Measurements from ENCODE around the gene ZFAND2B.
A peak's percentile ranks its signal among the peaks of the same experiment; 100 is the strongest.

Gene ZFAND2B

DNA sequence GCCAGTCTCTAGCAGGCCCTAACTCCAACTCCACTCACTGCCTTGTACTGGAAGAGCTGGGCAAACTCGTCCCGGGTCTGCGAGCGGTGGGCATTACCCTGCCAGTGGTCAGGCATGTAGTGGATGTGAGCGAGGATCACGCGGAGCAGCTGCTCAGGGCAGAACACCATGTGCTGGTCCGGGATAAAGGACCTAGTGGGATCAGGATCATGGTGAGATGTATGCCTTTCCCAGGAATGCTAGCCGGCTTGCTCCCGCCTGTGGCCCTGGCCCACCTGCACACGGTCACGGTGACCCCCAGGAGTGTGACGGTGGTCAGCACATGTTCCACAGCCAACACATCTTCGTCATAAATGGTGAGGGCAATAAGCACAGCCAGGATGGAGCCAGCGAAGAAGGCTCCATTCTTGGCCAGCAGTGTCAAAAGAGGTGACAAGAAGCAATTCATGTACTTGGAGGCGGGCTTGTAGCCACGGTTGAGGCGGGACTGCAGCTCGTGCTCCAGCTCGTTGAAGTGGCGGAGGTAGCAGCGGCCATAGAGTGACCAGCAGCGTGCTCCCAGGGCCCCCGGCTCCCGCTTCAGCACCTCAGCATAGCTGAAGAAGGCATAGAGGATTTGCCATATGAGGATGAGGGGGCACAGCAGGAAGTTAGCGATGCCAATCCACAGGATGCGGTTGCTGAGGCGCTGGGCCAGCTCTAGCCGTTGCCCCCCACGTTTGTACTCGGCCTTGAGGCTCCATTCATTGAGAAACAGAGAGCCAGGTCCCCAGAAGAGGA is 17.4 kb downstream of the ZFAND2B start:
- DNase-seq = no peak

DNA sequence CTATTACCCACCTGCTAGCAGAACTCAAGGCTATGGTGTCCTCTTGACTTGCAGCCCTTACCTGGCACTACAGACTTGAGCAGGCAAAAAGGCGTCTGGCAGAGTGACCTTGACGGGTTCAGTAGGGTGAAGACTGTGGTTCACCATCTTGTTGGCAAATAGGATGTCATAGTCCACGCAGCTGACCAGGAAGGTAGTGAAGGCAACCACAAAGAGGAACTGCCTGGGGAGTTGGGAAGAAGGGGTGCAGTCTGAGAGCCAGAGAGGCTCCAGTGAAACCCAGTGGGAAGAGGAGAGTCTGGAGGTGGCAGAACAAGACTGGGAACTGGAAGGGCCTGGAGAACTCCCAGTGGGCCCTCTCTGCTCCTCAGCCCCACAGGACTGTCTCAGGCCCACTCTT is 18.8 kb downstream of the ZFAND2B start:
- no peak for DNase-seq

DNA sequence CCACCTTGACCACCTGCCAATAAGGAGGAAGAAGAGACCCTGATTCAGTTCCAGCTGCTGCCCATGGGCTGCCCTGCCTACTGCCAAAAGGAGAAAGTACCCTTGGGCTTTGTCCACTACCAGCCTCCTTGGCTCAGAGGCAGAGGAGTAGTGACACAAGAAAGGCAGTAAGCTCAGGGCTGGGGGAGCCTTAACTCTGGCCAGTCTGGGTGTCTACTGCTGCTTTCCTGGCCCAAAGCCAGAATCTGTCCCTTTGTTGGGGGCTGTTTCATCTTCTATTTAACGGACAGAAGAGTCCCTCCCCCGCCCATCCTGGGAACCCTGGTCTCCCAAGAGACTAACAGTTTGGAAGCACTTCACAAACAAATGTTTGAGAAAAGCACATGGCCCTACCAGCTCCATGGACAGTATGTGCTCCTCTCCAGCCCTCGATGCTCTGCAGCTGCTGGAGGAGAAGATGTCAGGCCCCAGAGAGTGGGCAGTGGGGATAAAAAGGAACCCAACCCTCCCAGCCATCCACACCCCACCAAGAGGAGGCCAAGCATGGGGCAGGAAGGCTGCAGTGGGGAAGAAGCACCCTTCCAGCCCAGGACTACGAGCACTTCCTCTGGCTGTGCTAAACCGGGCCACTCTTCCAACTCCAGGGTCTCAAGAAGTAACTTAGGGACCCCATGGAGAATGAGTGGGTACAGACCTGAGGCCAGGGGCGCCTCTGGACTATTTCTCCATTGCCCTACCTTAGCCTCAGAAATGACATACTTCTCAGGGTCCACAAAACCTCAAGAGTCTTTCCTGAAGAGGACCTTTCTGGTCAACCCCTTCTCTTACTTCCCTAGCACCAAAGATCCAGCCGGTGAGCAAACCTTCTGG is 21.7 kb downstream of the ZFAND2B start:
- DNase-seq = no peak

DNA sequence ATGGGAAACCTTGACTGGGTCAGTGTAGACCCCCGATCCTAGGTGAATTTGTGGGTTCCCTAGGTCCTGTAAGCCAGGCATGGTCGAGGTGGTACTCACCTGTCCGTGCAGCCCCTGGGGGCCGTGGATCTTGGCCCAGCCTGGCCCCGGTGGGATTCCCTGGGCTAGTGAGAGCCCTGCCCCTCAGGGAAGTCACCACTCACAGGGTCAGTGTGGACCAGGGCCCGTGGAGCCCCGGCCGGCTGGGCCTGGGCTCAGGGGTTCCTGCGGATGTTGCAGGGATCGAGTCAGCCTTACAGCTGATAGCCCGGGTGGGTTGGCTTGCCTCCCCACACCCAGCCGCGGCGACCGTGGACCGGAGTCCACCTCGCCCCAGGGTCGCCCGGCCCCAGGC is 22.3 kb downstream of the ZFAND2B start:
- no peak for DNase-seq

DNA sequence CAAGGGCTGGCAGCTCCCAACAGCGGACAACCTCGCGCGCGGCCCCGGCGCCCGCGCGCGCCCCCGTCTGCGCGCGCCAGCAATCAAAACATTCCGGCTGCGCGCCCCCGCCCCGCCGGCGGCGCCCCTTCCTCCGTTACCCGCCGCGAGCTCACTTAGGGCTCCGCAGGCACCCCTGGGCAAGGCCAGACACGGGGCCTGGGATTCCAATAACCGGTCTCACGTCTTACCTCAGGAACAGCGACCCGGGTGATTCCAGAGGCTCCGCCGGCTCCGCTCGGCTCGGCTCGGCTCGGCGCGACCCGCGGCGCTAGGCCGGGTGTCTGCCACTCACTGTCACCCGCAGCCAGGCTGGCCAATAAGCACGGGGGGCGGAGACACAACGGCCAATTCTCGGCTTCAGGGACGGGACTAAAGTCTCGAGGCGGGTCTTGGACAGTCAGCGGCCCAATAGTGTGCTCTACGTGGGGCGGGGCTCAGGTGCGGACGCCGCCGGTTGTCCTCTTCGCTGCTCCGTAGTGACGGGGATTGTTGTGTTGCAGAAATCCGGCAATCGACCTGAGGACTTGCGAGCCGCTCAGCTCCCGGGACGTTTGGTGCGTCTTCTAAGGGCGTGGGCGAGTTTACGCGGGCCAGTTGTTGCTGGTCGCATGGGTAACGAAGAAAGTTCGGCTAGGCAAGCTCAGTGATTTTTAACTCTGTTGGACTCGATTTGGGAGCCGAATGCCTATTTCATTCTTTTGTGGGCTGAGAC is 22.9 kb downstream of the ZFAND2B start, which contains the start of the genes ANKZF1 and ATG9A:
TSS of gene ANKZF1 (plus strand) at position 502 of the 754 bp plus-strand sequence. CDS start 452 bp downstream, outside the sequence.
TSS of gene ATG9A (minus strand) at position 332 of the 754 bp plus-strand sequence. CDS start 1,612 bp downstream, outside the sequence.
- DNase-seq = peak; percentile 96

DNA sequence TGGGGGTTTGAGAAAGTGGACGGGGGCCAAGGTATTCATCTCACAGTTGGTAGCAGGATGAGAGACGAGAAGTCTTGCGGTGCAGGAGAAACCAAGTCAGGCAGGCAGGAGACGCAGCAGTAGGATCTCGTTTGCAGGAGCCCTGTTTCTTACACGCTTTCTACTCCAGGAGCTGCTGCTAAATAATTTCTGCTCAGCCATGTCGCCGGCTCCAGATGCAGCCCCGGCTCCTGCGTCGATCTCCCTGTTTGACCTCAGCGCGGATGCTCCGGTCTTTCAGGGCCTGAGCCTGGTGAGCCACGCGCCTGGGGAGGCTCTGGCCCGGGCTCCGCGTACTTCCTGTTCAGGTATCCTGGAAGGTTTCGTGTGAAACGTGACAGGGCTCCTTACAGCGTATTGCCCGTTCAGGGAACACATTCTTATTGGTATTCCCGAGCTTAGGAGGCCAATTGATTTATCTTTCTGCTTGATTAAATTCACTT is 23.5 kb downstream of the ZFAND2B start:
- DNase-seq = peak; percentile 59

DNA sequence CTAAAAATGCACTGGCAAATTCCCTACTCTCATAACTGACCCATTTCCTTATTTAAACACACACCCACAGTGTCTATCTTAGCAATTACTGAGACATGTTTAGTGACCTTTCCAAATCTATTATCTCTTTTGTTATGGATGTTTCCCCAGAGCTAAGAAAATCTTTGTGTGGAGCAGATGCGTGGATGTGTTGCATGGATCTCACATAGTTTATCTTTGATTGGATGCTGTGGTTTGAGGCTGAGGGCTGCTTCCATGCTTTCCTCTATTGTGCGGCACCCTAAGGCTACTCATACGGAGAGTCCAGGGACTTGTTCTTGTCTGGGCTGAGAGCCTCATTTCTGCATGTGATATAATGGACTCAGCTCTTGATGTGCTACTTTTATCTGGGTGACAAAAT is 27.7 kb downstream of the ZFAND2B start:
- no peak for DNase-seq

DNA sequence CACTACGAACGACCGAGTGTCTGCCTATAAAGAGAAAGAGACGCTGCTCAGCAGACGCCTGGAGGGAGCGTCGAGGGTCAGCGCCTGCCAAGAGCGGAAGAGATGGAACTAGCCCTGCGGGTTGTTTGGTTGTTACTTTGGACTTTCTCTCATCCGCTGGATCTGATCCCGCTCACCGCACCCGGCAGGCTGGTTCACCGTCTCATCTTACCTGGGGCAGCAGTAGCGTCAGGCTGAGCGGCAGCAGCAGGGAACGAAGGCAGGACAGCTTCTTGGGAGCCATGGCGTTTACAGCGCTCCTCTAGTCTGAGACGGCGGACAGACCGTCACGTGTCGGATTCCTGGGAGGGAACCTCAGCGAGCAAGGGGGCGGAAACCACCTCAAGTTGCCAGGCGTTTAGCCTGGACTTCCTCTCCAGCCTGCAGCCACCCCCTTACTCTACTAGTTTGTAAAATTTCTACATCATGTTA is 36.7 kb downstream of the ZFAND2B start:
- DNase-seq = no peak

DNA sequence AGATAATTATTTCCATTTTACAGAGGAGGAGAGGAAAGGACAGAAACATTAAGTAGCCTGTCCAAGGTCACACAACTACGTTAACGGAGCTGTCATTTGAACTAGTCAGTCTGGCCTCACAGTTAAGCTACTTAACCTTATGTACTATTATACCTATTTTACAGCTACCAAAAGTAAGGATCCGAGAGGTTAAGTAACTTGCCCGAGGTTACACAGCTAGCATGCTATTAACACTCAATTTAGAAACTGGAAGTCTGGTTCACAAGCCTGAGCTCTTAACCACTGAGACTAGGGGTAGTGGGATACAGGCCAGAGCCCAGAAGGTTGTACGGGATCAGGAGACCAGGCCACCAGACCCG is 38.2 kb downstream of the ZFAND2B start:
- no peak for DNase-seq

DNA sequence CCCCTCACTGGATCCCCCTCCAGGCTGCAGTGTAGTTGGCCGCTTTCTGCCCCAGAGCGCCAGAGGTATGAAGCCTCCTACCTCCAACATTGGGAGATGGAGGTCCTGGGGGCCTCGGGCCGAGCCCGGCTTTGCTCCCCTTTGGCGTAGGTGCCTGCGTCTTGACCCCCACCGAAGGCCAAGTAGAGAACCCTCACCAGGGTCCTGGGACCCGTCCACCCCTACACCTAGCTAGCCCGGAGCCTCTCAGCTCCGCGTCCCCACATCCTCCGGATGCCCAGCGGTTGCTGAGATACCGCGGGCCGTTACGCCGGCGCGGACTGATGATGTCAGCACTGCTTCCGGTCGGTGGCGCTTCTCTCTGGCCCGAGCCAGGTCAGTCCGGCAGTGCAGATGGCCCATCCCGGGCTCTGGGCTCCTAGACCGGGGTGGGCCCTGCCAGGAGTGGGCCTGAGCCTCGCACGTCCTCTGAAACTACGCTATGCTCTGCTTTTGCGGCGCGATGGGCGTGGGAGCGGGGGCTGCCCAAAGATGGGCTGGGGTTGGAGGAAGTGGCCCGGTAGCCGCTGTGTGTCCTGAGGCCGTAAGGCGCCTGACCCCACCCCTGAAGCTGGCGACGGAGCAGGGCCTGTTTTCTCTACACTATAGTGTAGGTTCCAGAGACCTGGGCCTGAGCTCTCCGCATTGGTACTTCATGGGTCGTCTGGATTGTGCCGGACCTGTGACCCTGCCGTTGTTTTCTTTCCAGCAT is 38.7 kb downstream of the ZFAND2B start, which contains the start of the genes GLB1L and STK16:
TSS of gene GLB1L (minus strand) at position 297 of the 751 bp plus-strand sequence. CDS start 1,871 bp downstream, outside the sequence.
TSS of gene STK16 (plus strand) at position 332 of the 751 bp plus-strand sequence. CDS start 521 bp downstream, outside the sequence.
- peak; percentile 90 for DNase-seq

DNA sequence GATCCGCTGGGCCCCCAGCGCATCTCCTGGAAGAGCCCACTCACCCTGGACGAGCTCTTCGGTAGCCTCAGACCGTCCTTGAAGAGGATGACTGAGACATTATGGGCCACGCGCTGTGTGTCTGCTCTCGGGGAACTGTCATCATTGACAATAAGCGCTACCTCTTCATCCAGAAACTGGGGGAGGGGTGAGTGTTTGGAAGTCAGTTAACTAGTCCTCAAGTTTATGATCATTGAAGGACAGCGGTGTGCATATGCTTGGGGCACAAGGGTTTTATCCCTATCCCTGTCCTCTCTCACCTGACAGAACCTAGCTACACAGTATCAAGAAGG is 39.3 kb downstream of the ZFAND2B start:
- DNase-seq = no peak

DNA sequence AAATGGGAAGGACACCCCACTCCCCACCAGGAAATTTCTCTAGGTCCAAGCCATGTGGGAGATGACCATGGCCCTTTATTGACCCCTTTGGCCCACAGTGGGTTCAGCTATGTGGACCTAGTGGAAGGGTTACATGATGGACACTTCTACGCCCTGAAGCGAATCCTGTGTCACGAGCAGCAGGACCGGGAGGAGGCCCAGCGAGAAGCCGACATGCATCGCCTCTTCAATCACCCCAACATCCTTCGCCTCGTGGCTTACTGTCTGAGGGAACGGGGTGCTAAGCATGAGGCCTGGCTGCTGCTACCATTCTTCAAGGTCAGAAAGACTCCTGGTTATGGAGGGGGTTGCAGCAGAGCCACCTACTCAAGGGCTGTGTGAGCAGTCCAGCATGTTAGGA is 40.0 kb downstream of the ZFAND2B start:
- no peak for DNase-seq

DNA sequence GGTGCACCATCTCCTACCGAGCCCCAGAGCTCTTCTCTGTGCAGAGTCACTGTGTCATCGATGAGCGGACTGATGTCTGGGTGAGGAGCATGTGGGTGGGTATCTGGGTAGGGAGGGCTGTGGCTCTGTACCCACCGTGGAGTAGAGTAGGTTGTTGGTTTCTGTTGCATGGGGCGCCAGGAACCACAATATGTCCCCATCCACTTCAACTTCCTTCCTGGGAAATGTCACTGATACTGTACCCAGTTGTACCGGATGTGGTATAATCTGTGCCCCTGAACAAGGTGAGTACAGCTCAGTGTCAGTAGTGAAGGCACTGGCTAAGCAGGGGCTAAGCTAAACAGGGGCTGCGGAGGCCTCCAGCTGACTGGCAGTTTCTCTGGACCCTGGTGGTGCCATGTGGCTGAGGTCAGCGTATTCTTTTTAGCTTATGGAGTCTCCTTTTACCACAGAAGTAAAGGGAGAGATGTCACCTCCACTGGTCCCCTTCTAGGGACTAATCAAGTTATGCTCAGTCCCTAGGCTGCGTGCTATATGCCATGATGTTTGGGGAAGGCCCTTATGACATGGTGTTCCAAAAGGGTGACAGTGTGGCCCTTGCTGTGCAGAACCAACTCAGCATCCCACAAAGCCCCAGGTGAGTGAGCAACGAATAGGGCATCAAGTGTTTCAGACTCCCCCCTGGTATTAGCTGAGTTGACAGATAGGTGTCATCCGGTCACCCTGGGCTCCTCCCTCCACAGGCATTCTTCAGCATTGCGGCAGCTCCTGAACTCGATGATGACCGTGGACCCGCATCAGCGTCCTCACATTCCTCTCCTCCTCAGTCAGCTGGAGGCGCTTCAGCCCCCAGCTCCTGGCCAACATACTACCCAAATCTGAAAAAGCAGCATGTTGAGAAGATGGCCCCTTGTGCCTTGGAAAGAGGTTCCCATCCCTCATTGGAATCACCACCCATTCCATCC is 41.4 kb downstream of the ZFAND2B start:
- DNase-seq = no peak

DNA sequence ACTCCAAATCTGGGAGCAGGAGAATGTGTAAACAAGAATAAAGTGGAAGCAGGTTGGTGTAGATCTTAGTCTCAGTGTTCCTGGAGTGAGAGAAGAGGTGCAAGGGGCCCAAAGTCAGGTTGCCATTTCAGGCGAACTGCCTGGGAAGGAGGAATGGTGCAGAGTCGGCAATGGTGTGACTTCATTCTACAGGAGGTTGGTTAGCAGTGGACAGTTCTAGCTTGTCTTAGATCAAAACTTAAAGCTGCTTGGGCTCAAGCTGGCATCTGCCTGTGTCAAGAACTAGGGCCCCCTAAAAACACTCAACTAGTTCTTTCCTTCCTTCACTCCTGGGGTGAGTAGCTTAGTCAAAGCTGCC is 42.2 kb downstream of the ZFAND2B start:
- no peak for DNase-seq

DNA sequence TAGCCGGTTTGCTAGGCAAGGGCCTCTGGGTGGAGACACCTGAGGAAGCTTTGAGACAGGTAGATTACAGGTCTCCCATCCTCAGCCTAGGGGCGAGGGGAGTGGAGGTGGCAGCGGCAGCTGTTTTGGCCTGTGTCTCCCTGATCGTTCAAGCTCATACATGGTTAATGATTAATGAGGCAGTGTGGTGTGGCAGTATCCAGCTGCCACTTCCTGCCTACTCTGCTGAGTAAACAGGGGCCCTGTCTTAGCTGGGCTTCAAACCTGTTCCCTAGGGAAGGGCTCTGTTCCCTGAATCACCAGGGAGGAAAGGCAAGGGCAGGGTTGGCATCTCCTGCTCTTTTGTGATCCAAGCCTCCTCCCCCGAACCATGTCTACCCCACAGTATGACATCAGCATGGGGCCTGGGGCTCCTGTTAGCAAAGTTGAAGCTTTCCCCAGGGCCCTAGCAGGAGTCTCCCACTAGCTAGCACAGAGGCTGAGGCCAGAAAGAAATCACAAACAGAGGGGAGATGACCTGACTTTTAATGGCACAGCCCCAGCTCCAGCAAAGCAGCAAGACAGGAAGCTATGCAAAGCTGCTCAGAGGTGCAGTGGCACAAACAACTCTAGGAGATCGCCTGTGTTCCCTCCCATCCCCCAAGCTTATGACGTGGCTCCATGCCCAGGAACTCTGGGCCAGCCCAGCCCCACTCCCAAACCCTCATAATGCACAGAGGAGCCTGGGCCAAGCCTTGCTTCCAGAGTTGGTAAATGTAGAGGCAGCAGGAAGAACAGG is 42.8 kb downstream of the ZFAND2B start:
- peak; percentile 78 for DNase-seq

DNA sequence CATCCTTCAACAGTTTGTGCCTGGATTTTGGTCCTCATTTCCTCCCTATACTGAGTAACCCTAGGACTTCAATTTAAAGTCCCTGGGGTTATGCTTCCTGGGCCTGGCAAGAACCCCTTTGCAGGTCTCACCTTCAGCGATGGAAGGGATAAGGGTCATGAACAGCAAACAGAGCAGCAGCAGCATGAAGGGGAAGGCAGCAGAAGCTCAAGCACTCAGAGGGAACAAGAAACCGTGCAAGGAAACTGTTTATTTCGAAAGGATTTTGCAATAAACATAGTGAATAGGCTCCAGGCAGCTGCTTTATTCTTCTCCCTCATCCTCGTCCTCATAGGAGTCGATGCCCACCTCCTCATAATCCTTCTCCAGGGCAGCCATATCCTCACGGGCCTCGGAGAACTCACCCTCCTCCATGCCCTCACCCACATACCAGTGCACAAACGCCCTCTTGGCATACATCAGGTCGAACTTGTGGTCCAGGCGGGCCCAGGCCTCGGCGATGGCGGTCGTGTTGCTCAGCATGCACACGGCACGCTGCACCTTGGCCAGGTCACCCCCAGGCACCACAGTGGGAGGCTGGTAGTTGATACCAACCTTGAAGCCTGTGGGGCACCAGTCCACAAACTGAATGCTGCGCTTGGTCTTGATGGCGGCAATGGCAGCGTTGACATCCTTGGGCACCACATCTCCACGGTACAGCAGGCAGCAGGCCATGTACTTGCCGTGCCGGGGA is 43.6 kb downstream of the ZFAND2B start:
- DNase-seq = no peak

DNA sequence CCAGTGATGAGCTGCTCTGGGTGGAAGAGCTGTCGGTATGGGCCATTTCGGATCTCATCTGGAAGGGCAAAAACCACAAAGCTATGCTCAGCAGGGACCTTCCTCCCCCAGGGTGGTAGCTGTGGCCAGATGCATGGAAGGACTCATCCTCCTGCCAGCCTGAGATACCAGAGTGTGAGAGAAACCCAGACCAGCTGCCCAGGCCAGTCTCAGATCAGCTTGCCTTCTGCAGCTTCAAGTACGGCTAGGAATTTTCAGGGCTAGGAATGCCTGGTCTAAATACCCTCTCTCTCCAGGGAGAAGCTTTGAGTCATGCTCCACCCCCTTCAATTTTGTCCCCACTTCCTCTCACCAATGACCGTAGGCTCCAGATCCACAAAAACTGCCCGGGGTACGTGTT is 45.1 kb downstream of the ZFAND2B start:
- DNase-seq = no peak

DNA sequence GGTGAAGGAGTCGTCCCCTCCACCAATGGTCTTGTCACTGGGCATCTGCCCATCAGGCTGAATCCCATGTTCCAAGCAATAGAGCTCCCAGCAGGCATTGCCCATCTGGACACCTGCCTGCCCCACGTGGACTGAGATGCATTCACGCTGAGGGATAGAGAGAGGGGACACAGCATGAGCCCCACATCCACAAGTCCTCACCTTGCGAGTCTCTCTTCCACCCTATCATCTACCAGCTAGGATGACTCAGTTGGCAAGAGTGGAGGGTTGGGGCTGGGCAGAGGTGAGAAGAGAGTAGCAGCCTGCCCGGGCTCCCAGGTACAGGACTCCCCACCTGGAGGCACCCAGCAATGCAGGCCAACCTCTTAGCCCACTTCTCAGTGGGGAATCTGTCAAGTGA is 45.5 kb downstream of the ZFAND2B start:
- DNase-seq = peak; percentile 8

DNA sequence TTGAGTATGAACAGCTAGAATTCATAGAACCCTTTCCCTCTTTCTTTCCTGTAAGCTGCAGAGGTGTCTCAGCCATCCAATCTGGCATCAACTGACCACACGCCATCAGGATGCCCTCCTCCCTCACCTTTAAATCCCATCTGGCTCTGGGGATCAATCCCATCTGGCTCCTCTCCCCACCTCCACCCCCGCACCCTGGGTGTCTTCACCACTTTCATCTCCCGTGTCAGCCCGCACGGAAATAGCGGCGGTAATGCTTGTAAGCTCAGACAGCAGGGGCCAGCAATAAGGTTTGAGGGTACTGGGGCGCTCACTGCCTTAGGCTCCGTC is 46.0 kb downstream of the ZFAND2B start:
- no peak for DNase-seq

All from RPMI8226 (cell line).